Activated CD8-positive, alpha-beta T cell treated with anti-CD3 and anti-CD28 coated beads for 36 hours (primary cell): ENCODE results near the gene PGF. TPM values are rescaled to one million over a fixed set of nuclear protein-coding genes. Genes with fewer than 3 reads are reported as not detected.
"Not testable (repeated sequence)": the region's sequence is repeated elsewhere in the genome, so short reads cannot be mapped to it uniquely, and the experiment has no call there.

Experiments used
- ATAC-seq: fragments of 200-7000 bp; cut with Tn5 transposase; one replicate; pipeline ENCODE4 v1.10.0; 2021; ENCODE audit warnings: mild to moderate bottlenecking, moderate library complexity
- CTCF ChIA-PET: fragments of 350-600 bp; sonication (Branson Sonifier 250); formaldehyde crosslinking; loops from one replicate; lab custom pipeline; 2021; ENCODE audit warnings: antibody characterized with exemption; lab: Charles Lee
- POLR2A ChIA-PET: fragments of 350-600 bp; sonication (Branson Sonifier 250); formaldehyde crosslinking; loops from one replicate; lab custom pipeline; 2021; ENCODE audit warnings: antibody characterized with exemption; lab: Charles Lee
- DNase-seq: peaks from one replicate; pipeline ENCODE4 v3.0.0-alpha.2; 2020
- H3K27ac Mint-ChIP-seq: one replicate; pipeline ENCODE4 v1.8.0; 2021; ENCODE audit warnings: mild to moderate bottlenecking, mixed read lengths
- H3K27me3 Mint-ChIP-seq: one replicate; pipeline ENCODE4 v1.8.0; 2021; ENCODE audit warnings: mixed read lengths
- H3K36me3 Mint-ChIP-seq: one replicate; pipeline ENCODE4 v1.8.0; 2021; ENCODE audit warnings: low read depth, mixed read lengths
- H3K4me1 Mint-ChIP-seq: one replicate; pipeline ENCODE4 v1.8.0; 2021; ENCODE audit warnings: low read depth, mixed read lengths
- H3K4me3 Mint-ChIP-seq: one replicate; pipeline ENCODE4 v1.8.0; 2021; ENCODE audit warnings: mild to moderate bottlenecking, moderate library complexity, mixed read lengths
- H3K9me3 Mint-ChIP-seq: one replicate; pipeline ENCODE4 v1.8.0; 2021; ENCODE audit warnings: mixed read lengths
- CTCF ChIP-seq: fragments of 200-600 bp; IDR thresholded peaks from one replicate; pipeline ENCODE4 v1.8.0; 2022; ENCODE audit warnings: antibody characterized with exemption, mild to moderate bottlenecking
- intact Hi-C: fragments of 100-400 bp; cut with micrococcal nuclease; formaldehyde crosslinking; loops from one replicate; pipeline ENCODE4 v1.10.0; 2022
- total RNA-seq, 2 experiments: library from RNA; stranded (reverse); gene quantifications; one replicate each; pipeline ENCODE4 v1.2.3, GENCODE V29; 2021

Gene PGF
- total RNA-seq, 2 experiments from 2014 or later: 0.27 to 0.45 TPM

GRCh38 chr14:75001261-75001660 lies 45.9 kb upstream of the PGF start:
- POLR2A ChIA-PET: no interaction called here
- CTCF ChIA-PET: no interaction called here
- Mint-ChIP-seq H3K36me3 (peaks cover 19% of the 10 kb centered on the region), H3K4me1 (peaks cover 26% of the 10 kb centered on the region), H3K4me3 (no peak overlapping the region), H3K27me3 (no peaks in the 10 kb centered on the region), H3K27ac (no peak overlapping the region), H3K9me3 (no peaks in the 10 kb centered on the region)
- no peak for ATAC-seq
- no peak for TF ChIP-seq CTCF
- intact Hi-C loops: no loop called here
- no peak for DNase-seq

- H3K36me3 Mint-ChIP-seq, H3K9me3 Mint-ChIP-seq, H3K4me3 Mint-ChIP-seq, ATAC-seq, CTCF ChIA-PET, intact Hi-C loops, H3K27ac Mint-ChIP-seq, POLR2A ChIA-PET, DNase-seq, H3K27me3 Mint-ChIP-seq, H3K4me1 Mint-ChIP-seq: not testable (repeated sequence)
These were observed 40.4 kb upstream of the PGF start for GRCh38 chr14:74995781-74996180.

DNA sequence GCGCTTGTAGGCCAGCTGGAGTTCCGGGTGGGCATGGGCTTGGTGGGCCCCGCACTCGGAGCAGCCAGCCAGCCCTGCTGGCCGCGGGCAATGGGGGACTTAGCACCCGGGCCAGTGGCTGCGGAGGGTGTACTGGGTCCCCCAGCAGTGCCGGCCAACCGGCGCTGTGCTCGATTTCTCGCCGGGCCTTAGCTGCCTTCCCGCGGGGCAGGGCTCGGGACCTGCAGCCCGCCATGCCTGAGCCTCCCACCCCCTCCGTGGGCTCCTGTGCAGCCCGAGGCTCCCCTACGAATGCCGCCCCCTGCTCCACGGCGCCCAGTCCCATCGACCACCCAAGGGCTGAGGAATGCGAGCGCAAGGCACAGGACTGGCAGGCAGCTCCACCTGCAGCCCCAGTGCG lies 38.8 kb upstream of the PGF start:
- POLR2A ChIA-PET, H3K27ac Mint-ChIP-seq, H3K27me3 Mint-ChIP-seq, H3K4me3 Mint-ChIP-seq, ATAC-seq, CTCF ChIA-PET, DNase-seq, H3K9me3 Mint-ChIP-seq, intact Hi-C loops, H3K36me3 Mint-ChIP-seq, H3K4me1 Mint-ChIP-seq: not testable (repeated sequence)

- no peak overlapping the region for H3K4me3 Mint-ChIP-seq
- ATAC-seq: no peak
- POLR2A ChIA-PET: interaction anchor here (0.8 to 0.9 kb wide), 2 partner anchors 14 to 35 kb away, joined by 3 read pairs; partner anchors contain the start of gene EIF2B2
- H3K27me3 Mint-ChIP-seq: no peaks in the 10 kb centered on the region
- no peak overlapping the region for H3K27ac Mint-ChIP-seq
- TF ChIP-seq CTCF: no peak
- intact Hi-C loops: no loop called here
- no peaks in the 10 kb centered on the region for H3K4me1 Mint-ChIP-seq
- H3K9me3 Mint-ChIP-seq: no peaks in the 10 kb centered on the region
- DNase-seq: no peak
- H3K36me3 Mint-ChIP-seq: no peaks in the 10 kb centered on the region
- CTCF ChIA-PET: no interaction called here
These were observed 33.6 kb upstream of the PGF start for GRCh38 chr14:74988993-74989392.

GRCh38 chr14:74988131-74988530 lies 32.7 kb upstream of the PGF start:
- intact Hi-C loops: no loop called here
- H3K27ac Mint-ChIP-seq: no peak overlapping the region
- H3K36me3 Mint-ChIP-seq: no peaks in the 10 kb centered on the region
- H3K27me3 Mint-ChIP-seq: no peaks in the 10 kb centered on the region
- no peak for DNase-seq
- H3K4me1 Mint-ChIP-seq: no peaks in the 10 kb centered on the region
- ATAC-seq: no peak
- ChIA-PET CTCF (interaction anchor here (0.7 to 0.9 kb wide), 2 partner anchors 82 to 127 kb away, joined by 3 to 5 read pairs; no protein-coding TSS in a partner anchor), POLR2A (interaction anchor here (0.8 kb wide), 1 partner anchor 15 kb away, joined by 3 read pairs; no protein-coding TSS in a partner anchor)
- no peak overlapping the region for H3K4me3 Mint-ChIP-seq
- TF ChIP-seq CTCF: no peak
- no peaks in the 10 kb centered on the region for H3K9me3 Mint-ChIP-seq

DNA sequence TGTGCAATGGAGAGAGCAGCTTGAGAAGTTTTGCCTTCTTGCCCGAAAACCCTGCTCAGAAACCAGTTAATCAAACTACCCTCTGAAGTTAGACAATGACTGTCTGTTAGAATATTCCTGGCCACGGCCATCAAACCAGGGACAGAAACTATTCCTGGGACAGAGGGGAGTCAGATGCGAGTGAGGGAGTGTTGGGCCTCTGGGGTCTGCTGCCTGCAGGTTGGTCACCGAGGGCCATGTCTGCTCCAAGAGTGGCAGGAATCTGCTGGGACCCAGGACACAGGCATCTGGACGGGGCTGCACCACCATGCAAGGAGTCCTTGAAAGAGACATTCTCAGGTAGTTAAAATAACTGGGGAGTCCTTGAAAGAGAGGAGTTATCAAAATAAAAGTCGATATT lies 30.4 kb upstream of the PGF start:
- H3K27ac Mint-ChIP-seq: no peak overlapping the region
- no peaks in the 10 kb centered on the region for H3K36me3 Mint-ChIP-seq
- H3K4me3 Mint-ChIP-seq: no peak overlapping the region
- intact Hi-C loops: no loop called here
- H3K27me3 Mint-ChIP-seq: no peaks in the 10 kb centered on the region
- ATAC-seq (no peak), DNase-seq (no peak)
- H3K4me1 Mint-ChIP-seq: no peaks in the 10 kb centered on the region
- CTCF ChIA-PET: interaction anchor here (1.9 kb wide), 1 partner anchor 103 kb away, joined by 5 read pairs; no protein-coding TSS in a partner anchor
- TF ChIP-seq CTCF: no peak
- H3K9me3 Mint-ChIP-seq: no peaks in the 10 kb centered on the region
- POLR2A ChIA-PET: interaction anchor here (1.9 kb wide), 1 partner anchor 17 kb away, joined by 8 read pairs; the partner anchor contains the start of gene EIF2B2
